HepG2 (cell line): ENCODE data around the gene TRAPPC4. TPM values are rescaled to one million over a fixed set of nuclear protein-coding genes. Genes with fewer than 3 reads are reported as not detected.

Experiments used
- AGO2 ChIP-seq: fragments of 200-400 bp; formaldehyde crosslinking; optimal IDR thresholded peaks from 2 replicates; pipeline ENCODE3; 2017; ENCODE audit warnings: mild to moderate bottlenecking, low read depth, low read length, moderate library complexity
- ARID4A ChIP-seq: sonication (generic); formaldehyde crosslinking; IDR thresholded peaks from 2 replicates; pipeline ENCODE4 v1.5.0; 2020; ENCODE audit warnings: mild to moderate bottlenecking, missing genetic modification reagents, borderline replicate concordance
- CBX1 ChIP-seq: IDR thresholded peaks from one replicate; pipeline ENCODE4 v1.6.1; 2016; ENCODE audit warnings: antibody characterized with exemption, low read depth
- E2F5 ChIP-seq: sonication (generic); formaldehyde crosslinking; conservative IDR thresholded peaks from 2 replicates; pipeline ENCODE4 v1.4.0; 2020; ENCODE audit warnings: missing genetic modification reagents
- GABPB1 ChIP-seq: IDR thresholded peaks from 2 replicates; pipeline ENCODE4 v1.6.1; 2016; ENCODE audit warnings: mild to moderate bottlenecking, missing genetic modification reagents, moderate library complexity, missing compliant biosample characterization
- HNF4G ChIP-seq, 2 experiments: sonication (generic) in 1 of 2; formaldehyde crosslinking in 1 of 2; IDR thresholded peaks; 2 replicates each; pipeline versions ENCODE4 v1.4.0 to v1.6.1; 2011 to 2020; ENCODE audit warnings: borderline replicate concordance in 2 of 2, low read depth in 2 of 2, mild to moderate bottlenecking in 2 of 2, low read length in 1 of 2, missing genetic modification reagents in 1 of 2, moderate library complexity in 1 of 2
- IRF2 ChIP-seq: IDR thresholded peaks from 2 replicates; pipeline ENCODE4 v1.6.1; 2018; ENCODE audit warnings: missing genetic modification reagents, missing compliant biosample characterization
- KLF9 ChIP-seq: IDR thresholded peaks from 2 replicates; pipeline ENCODE4 v1.6.1; 2016; ENCODE audit warnings: low read depth
- MAX ChIP-seq: IDR thresholded peaks from 2 replicates; pipeline ENCODE4 v1.6.1; 2012; ENCODE audit warnings: inconsistent platforms
- PATZ1 ChIP-seq: sonication (generic); formaldehyde crosslinking; IDR thresholded peaks from 2 replicates; pipeline ENCODE4 v1.4.0; 2020; ENCODE audit warnings: missing genetic modification reagents
- PBX3 ChIP-seq: sonication (generic); formaldehyde crosslinking; IDR thresholded peaks from 2 replicates; pipeline ENCODE4 v1.8.1; 2023; ENCODE audit warnings: missing genetic modification reagents, inconsistent platforms, borderline replicate concordance
- SAFB2 ChIP-seq: sonication (generic); formaldehyde crosslinking; IDR thresholded peaks from 2 replicates; pipeline ENCODE4 v1.5.1; 2020; ENCODE audit warnings: missing genetic modification reagents, low read depth, mild to moderate bottlenecking, borderline replicate concordance
- SAP130 ChIP-seq: IDR thresholded peaks from 2 replicates; pipeline ENCODE4 v1.6.1; 2016; ENCODE audit warnings: low read depth
- SRSF1 ChIP-seq: fragments of 200-400 bp; formaldehyde crosslinking; optimal IDR thresholded peaks from 2 replicates; pipeline ENCODE3; 2017; ENCODE audit warnings: mild to moderate bottlenecking, low read depth, low read length, moderate library complexity
- TFDP2 ChIP-seq: sonication (generic); formaldehyde crosslinking; IDR thresholded peaks from 2 replicates; pipeline ENCODE4 v1.4.0; 2020; ENCODE audit warnings: missing genetic modification reagents
- ZBTB38 ChIP-seq: sonication (generic); formaldehyde crosslinking; IDR thresholded peaks from 2 replicates; pipeline ENCODE4 v1.5.1; 2020; ENCODE audit warnings: mild to moderate bottlenecking, missing genetic modification reagents
- ZNF746 ChIP-seq: sonication (generic); formaldehyde crosslinking; IDR thresholded peaks from 2 replicates; pipeline ENCODE4 v1.8.0; 2022; ENCODE audit warnings: mild to moderate bottlenecking, missing genetic modification reagents
- ZNF75D ChIP-seq: sonication (generic); formaldehyde crosslinking; IDR thresholded peaks from 2 replicates; pipeline ENCODE4 v1.8.1; 2023; ENCODE audit warnings: missing genetic modification reagents, mild to moderate bottlenecking, borderline replicate concordance
- polyA plus RNA-seq, 8 experiments: library from polyadenylated mRNA; depleted of rRNA in 3 of 8; stranded (reverse) in 7 of 8; unstranded in 1 of 8; fragments of >200 nt; fragmentation: Illumina TruSeq in 4 of 8; extraction: Trizol in 4 of 8; gene quantifications; 2 replicates each; pipeline versions ENCODE4 v1.2.1 to v1.2.3, GENCODE V29; 2011 to 2016; ENCODE audit warnings: low read depth in 4 of 8, missing spikeins in 1 of 8, mixed read lengths in 1 of 8; ENCODE audit not compliant: insufficient read depth in 1 of 8
- total RNA-seq, 5 experiments: library from RNA; depleted of rRNA; stranded (reverse); fragments of >200 nt; fragmentation: Illumina TruSeq; extraction: Trizol; gene quantifications; 2 replicates each; pipeline ENCODE4 v1.2.3, GENCODE V29; 2016; ENCODE audit warnings: low read depth in 1 of 5

Gene TRAPPC4
- total and polyA plus RNA-seq, 2 of the 13 experiments (the other 11 are each of a cell fraction or from before 2014, with no cell fraction given): 97.4 to 140 TPM

- TF ChIP-seq ARID4A (CRISPR knock-in tag) (peak; percentile 42), MAX (peak; percentile 75), SAFB2 (CRISPR knock-in tag) (no peak), ZNF75D (CRISPR knock-in tag) (no peak), IRF2 (CRISPR knock-in tag) (no peak), ZNF746 (CRISPR knock-in tag) (peak; percentile 32; the same call in 1 of the 2 replicates), PATZ1 (CRISPR knock-in tag) (peak; percentile 52), SRSF1 (no peak), KLF9 (no peak), ZBTB38 (CRISPR knock-in tag) (peak; percentile 82), SAP130 (CRISPR knock-in tag) (peak; percentile 47; the same call in 1 of the 2 replicates), GABPB1 (CRISPR knock-in tag) (peak; percentile 36; the same call in 1 of the 2 replicates), TFDP2 (CRISPR knock-in tag) (0 out of 2 replicates have a peak, but pooled peaks have one; percentile 30), AGO2 (peak; percentile 32), CBX1 (no peak), PBX3 (CRISPR knock-in tag) (no peak), E2F5 (CRISPR knock-in tag) (no peak), HNF4G (IDR thresholded peaks at IDR 0.05; ENCODE audit: borderline replicate concordance, low read depth, low read length) (peak; percentile 68), HNF4G (CRISPR knock-in tag; IDR thresholded peaks at IDR 0.05; ENCODE audit: borderline replicate concordance, low read depth) (no peak)
These were observed 7.6 kb downstream of the TRAPPC4 start (continued) for GRCh38 chr11:119025978-119026766.
